Neural progenitor cell (in vitro differentiated cells): ENCODE measurements around the gene C2orf76. TPM values are rescaled to one million over a fixed set of nuclear protein-coding genes. Genes with fewer than 3 reads are reported as not detected.
A peak's percentile ranks its signal among the peaks of the same experiment; 100 is the strongest.

Source experiments
- DNase-seq: peaks from one replicate; pipeline ENCODE4 v3.0.0-alpha.2; 2016; ENCODE audit warnings: low spot score
- H2AFZ ChIP-seq: fragments of 200-600 bp; sonication (generic); replicated peaks from 2 replicates; pipeline ENCODE4 v1.6.1; 2016; ENCODE audit warnings: antibody characterized with exemption
- H3F3A ChIP-seq: fragments of 200-600 bp; sonication (generic); 2 replicates; pipeline ENCODE4 v1.6.1; 2016; ENCODE audit warnings: antibody characterized with exemption, low read depth
- H3K27ac ChIP-seq: fragments of 200-600 bp; sonication (generic); 2 replicates; pipeline ENCODE4 v1.5.1; 2016; ENCODE audit warnings: mild to moderate bottlenecking
- H3K27me3 ChIP-seq: fragments of 200-600 bp; sonication (generic); 2 replicates; pipeline ENCODE4 v1.6.1; 2016; ENCODE audit warnings: mild to moderate bottlenecking, moderate library complexity
- H3K36me3 ChIP-seq: fragments of 200-600 bp; sonication (generic); 2 replicates; pipeline ENCODE4 v1.5.1; 2016
- H3K4me1 ChIP-seq: fragments of 200-600 bp; sonication (generic); 2 replicates; pipeline ENCODE4 v1.6.1; 2016; ENCODE audit warnings: mixed run types
- H3K4me2 ChIP-seq: fragments of 200-600 bp; sonication (generic); 2 replicates; pipeline ENCODE4 v1.6.1; 2016
- H3K4me3 ChIP-seq: fragments of 200-600 bp; sonication (generic); 2 replicates; pipeline ENCODE4 v1.5.1; 2016
- H3K79me2 ChIP-seq: fragments of 200-600 bp; sonication (generic); 2 replicates; pipeline ENCODE4 v1.6.1; 2016; ENCODE audit warnings: low read depth
- H3K9ac ChIP-seq: fragments of 200-600 bp; sonication (generic); 2 replicates; pipeline ENCODE4 v1.6.1; 2016
- H3K9me3 ChIP-seq: fragments of 200-600 bp; sonication (generic); 2 replicates; pipeline ENCODE4 v1.5.1; 2016; ENCODE audit warnings: low read depth
- H4K20me1 ChIP-seq: fragments of 200-600 bp; sonication (generic); 2 replicates; pipeline ENCODE4 v1.6.1; 2016; ENCODE audit warnings: low read depth
- H3K27ac Mint-ChIP-seq: 3 replicates; pipeline ENCODE4 v1.8.0; 2021; ENCODE audit warnings: mixed read lengths
- H3K27me3 Mint-ChIP-seq: 2 replicates; pipeline ENCODE4 v1.8.0; 2022; ENCODE audit warnings: low read depth, mild to moderate bottlenecking, inconsistent platforms, moderate library complexity, mixed read lengths; ENCODE audit not compliant: insufficient read depth
- H3K36me3 Mint-ChIP-seq: 3 replicates; pipeline ENCODE4 v1.8.0; 2021; ENCODE audit warnings: mixed read lengths
- H3K4me1 Mint-ChIP-seq: 3 replicates; pipeline ENCODE4 v1.8.0; 2021; ENCODE audit warnings: mixed read lengths
- H3K4me3 Mint-ChIP-seq: 3 replicates; pipeline ENCODE4 v1.8.0; 2021; ENCODE audit warnings: mild to moderate bottlenecking, moderate library complexity, mixed read lengths
- H3K9me3 Mint-ChIP-seq: 3 replicates; pipeline ENCODE4 v1.8.0; 2020; ENCODE audit warnings: mixed read lengths
- CTCF ChIP-seq: fragments of 200-600 bp; sonication (generic); IDR thresholded peaks from 2 replicates; pipeline ENCODE4 v1.5.1; 2017; ENCODE audit warnings: antibody characterized with exemption, mild to moderate bottlenecking
- EZH2 ChIP-seq: fragments of 200-600 bp; sonication (generic); IDR thresholded peaks from 2 replicates; pipeline ENCODE4 v1.6.1; 2017; ENCODE audit warnings: antibody characterized with exemption, mild to moderate bottlenecking, moderate library complexity
- EZH2phosphoT487 ChIP-seq: fragments of 200-600 bp; sonication (generic); IDR thresholded peaks from 2 replicates; pipeline ENCODE4 v1.6.1; 2017; ENCODE audit warnings: antibody characterized with exemption
- total RNA-seq: library from RNA; depleted of rRNA; stranded (reverse); fragments of >200 nt; gene quantifications from 2 replicates; pipeline ENCODE4 v1.2.3, GENCODE V29; 2015; ENCODE audit warnings: low replicate concordance

The C2orf76 gene
- total RNA-seq, 1 donor from 2014 or later, result 16.8 TPM

DNA sequence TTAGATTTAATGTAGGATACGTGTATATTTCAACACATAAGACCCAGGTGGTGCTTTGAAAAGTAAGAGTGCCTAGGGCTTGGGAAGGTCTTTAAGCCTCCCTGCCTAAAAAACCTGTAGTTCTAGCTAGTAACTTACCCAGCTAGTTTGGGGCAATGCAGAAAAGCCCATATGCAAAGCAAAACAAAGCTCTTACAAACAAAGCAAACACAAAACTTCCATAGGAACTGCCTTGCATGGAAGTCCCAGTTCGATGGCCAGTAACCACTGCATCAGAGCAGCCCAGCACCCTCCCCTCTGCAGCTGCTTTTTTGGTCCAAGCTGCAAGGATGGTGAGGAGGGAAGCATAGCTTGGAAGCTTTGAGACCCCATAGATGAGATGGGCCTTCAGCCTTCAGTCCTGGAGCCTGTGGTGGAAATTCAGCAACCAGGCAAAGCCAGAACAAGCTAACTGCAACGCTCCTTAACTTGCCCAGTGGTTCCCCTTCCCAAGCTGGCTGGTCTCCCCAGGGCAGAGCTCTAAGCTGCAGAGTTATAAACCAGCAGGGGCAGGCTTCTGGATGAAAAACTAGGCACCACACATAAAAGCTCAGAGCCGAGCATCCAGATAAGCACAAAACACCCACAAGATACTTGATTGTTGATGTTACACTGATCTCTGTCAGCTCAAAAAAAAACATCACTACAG, 16.2 kb downstream of the C2orf76 start:
- Histone ChIP-seq H3K79me2 (no peaks in the 10 kb centered on the region), H3K27me3 (no peaks in the 10 kb centered on the region), H3K9ac (no peak overlapping the region), H4K20me1 (no peaks in the 10 kb centered on the region), H3K4me1 (peaks cover 14% of the 10 kb centered on the region), H3K4me3 (no peak overlapping the region), H3F3A (peaks cover 8% of the 10 kb centered on the region), H2AFZ (peak overlapping the region; percentile 71), H3K36me3 (no peaks in the 10 kb centered on the region), H3K9me3 (no peaks in the 10 kb centered on the region), H3K27ac (no peak overlapping the region), H3K4me2 (peak overlapping the region; percentile 28)
- Mint-ChIP-seq H3K9me3 (no peaks in the 10 kb centered on the region), H3K27ac (no peak overlapping the region), H3K36me3 (no peaks in the 10 kb centered on the region), H3K4me3 (no peak overlapping the region), H3K4me1 (peaks cover 9% of the 10 kb centered on the region), H3K27me3 (no peaks in the 10 kb centered on the region)
- peak; percentile 45 for DNase-seq
- TF ChIP-seq EZH2phosphoT487 (no peak), CTCF (peak; percentile 38), EZH2 (no peak)

DNA sequence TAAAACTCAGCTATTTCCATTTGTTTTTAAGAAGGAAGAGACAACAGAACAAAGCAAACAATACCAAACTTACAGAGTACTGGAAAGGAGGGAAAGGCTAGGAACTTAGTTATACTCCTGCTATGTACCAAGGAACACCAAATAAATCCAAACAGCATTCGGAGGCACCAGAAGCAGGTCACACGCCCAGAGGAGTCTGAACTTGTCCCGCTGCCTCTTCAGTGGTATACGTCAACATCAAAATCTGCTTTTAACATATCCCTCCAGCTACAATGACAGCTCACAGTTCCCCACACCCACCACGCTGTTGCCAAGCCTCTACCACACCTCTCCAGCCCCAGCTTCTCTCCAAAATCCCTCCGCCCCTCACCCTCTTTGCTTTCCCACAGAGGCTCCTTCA, 17.3 kb downstream of the C2orf76 start:
- peaks cover 14% of the 10 kb centered on the region for H3K4me1 ChIP-seq
- no peaks in the 10 kb centered on the region for H3K27me3 ChIP-seq
- H3K9me3 ChIP-seq, result no peaks in the 10 kb centered on the region
- Mint-ChIP-seq H3K36me3 (no peaks in the 10 kb centered on the region), H3K4me3 (no peak overlapping the region), H3K27ac (no peak overlapping the region), H3K27me3 (no peaks in the 10 kb centered on the region), H3K9me3 (no peaks in the 10 kb centered on the region), H3K4me1 (peaks cover 9% of the 10 kb centered on the region)
- H3K4me2 ChIP-seq, result no peak overlapping the region
- H2AFZ ChIP-seq, result no peak overlapping the region
- no peaks in the 10 kb centered on the region for H3K79me2 ChIP-seq
- no peak for DNase-seq
- H3F3A ChIP-seq, result peaks cover 8% of the 10 kb centered on the region
- no peaks in the 10 kb centered on the region for H4K20me1 ChIP-seq
- H3K27ac ChIP-seq, result no peak overlapping the region
- TF ChIP-seq EZH2, result no peak
- no peak for TF ChIP-seq EZH2phosphoT487
- TF ChIP-seq CTCF, result no peak
- no peak overlapping the region for H3K9ac ChIP-seq
- H3K36me3 ChIP-seq, result no peaks in the 10 kb centered on the region
- H3K4me3 ChIP-seq, result no peak overlapping the region

DNA sequence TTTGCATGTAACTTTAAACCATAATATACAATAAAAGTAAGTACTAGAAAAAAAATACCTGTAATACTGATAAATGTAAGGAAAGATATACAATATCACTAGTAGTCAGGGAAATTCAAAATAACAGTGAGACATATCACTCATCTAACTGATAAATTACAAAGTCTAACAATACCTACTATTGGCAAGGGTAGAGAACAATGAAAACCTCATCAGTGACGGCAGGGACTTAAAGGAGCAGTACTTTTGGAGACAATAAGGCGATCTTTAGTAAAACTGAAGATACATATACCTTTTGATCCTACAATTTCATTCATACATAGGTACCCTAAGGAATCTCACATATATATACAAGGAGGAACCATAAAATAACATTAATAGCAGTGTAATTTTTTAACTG, 24.9 kb downstream of the C2orf76 start:
- Mint-ChIP-seq H3K27ac (no peak overlapping the region), H3K36me3 (peaks cover 2% of the 10 kb centered on the region), H3K4me3 (no peak overlapping the region), H3K27me3 (no peaks in the 10 kb centered on the region), H3K4me1 (no peaks in the 10 kb centered on the region), H3K9me3 (no peaks in the 10 kb centered on the region)
- Histone ChIP-seq H3K9me3 (no peaks in the 10 kb centered on the region), H3K9ac (no peak overlapping the region), H3K36me3 (no peaks in the 10 kb centered on the region), H3K27me3 (no peaks in the 10 kb centered on the region), H3K27ac (no peak overlapping the region), H3K4me2 (no peak overlapping the region), H3K79me2 (no peaks in the 10 kb centered on the region), H3F3A (no peaks in the 10 kb centered on the region), H3K4me1 (peaks cover 8% of the 10 kb centered on the region), H2AFZ (no peak overlapping the region), H3K4me3 (no peak overlapping the region), H4K20me1 (no peaks in the 10 kb centered on the region)
- DNase-seq, result no peak
- TF ChIP-seq CTCF, result no peak
- TF ChIP-seq EZH2phosphoT487, result no peak
- TF ChIP-seq EZH2, result no peak
